GM15510 (cell line): ENCODE measurements around the gene FBXO38.

Experiments
- POLR2A ChIP-seq: IDR thresholded peaks from 3 replicates; pipeline ENCODE4 v1.6.1; 2011; ENCODE audit warnings: borderline replicate concordance; ENCODE audit not compliant: insufficient read length; ENCODE audit errors: extremely low read depth

Gene FBXO38

GRCh38 chr5:148372893-148373292, 10.9 kb upstream of the FBXO38 start:
- TF ChIP-seq POLR2A = no peak

DNA sequence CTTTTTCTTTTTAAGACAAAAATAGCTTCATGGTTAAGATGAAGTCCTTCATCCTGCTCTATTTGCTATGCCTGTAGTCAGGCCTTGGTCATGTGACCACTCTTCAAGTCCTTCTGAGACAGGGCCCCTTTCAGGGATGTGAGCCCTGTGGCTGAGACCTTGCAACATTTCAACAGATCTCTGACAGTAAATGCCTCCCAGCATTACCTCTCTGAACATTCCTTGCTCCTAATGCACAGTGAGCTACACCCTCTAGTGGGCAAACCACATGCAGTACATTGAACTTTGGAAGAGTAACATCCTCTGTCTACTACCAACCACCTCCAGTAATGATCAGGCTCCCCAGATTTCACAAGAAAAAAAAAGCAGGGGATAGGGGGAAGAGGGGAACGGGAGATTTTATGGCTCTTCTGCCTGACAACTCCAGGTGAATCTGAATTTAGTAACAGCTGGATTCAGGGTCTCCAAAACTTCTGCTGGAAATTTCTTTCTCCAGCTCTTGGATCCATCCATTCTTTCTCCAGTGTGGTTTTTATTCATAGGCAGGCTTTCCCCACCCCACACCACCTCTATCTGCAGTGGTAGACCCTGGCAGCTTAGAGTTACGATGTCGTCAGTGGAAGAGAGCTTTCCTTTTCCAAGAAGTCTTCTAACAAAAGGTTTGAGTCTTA, 8.9 kb upstream of the FBXO38 start:
- TF ChIP-seq POLR2A = no peak

GRCh38 chr5:148376198-148376597, 7.6 kb upstream of the FBXO38 start:
- TF ChIP-seq POLR2A = no peak

GRCh38 chr5:148378670-148379069, 5.1 kb upstream of the FBXO38 start:
- TF ChIP-seq POLR2A = no peak

DNA sequence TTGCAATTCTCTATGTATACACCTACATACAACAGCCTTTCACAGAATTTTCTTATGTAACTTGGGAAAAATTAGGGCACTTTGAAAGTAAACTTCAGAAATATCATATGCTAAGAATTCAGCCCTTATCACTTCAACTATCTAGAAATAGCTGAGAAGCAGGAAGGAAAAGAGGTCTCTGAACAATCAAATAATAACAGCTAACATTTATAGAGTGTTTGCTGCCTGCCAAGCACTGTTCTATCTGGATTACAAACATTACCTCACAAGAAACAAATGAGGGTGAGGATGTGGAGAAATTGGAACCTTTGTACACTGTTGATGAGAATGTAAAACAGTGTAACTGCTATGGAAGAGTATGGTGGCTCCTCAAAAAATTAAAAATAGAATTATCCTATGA, 4.4 kb upstream of the FBXO38 start:
- TF ChIP-seq POLR2A = no peak

- TF ChIP-seq POLR2A = no peak
These were observed 1.9 kb upstream of the FBXO38 start for GRCh38 chr5:148381906-148382305.

DNA sequence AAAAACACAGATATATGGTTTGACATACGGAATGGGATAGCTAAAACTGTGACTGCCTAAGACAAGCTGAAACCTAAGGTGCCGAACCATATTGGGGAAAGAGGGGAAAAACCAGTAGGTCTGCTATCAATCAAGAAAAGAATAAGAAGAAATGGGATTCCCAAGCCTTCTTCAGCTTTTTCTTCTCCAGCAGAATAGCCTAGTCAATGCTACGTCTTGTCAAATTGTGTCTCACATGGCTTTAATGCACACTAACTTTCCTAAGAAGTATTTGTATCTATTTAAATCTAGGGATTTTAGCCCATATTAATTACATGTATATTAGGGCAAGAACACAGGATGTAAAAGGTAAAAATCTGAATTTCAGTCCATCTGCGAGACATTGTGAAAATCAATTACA, 797 bp upstream of the FBXO38 start:
- TF ChIP-seq POLR2A = no peak

DNA sequence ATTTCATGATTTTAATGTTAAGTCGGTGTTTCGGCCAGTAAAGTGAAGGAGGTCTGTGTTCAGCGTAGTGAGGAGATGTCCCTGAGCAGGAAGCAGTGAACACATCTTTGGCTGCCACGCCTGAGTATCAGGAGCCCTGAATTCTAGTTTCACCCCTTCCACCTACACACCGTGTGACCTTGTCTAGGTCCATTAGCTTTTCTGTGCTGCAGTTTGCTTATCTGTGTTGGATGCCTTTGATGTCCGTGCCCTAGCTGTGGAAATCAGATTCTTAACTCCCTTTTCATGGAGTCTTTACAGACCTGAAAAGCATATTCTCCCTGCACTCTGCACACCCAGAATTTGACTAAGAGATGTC, 601 bp downstream of the FBXO38 start:
- TF ChIP-seq POLR2A = no peak

- no peak for TF ChIP-seq POLR2A
These were observed 1.3 kb downstream of the FBXO38 start for GRCh38 chr5:148385094-148385493.

DNA sequence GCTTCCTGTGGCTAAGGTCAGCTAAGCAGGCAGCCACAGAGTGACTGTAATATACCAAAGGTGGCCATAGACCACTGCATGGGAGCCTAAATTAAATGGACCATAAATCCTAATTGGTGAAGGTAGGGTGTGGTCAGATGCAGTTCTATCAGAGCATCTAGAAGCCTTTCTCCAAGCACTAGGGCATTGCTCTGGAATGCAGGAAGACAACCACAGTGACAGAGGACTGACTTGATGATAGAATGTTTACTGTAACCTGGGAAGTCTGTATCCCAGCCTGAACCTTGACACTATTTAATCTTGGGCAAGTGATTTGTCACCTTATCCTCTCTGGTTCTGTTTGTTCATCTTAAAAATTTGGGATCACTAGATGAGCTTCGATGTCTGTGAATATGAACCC, 2.3 kb downstream of the FBXO38 start:
- TF ChIP-seq POLR2A = no peak

GRCh38 chr5:148387325-148387724, 3.6 kb downstream of the FBXO38 start:
- no peak for TF ChIP-seq POLR2A

DNA sequence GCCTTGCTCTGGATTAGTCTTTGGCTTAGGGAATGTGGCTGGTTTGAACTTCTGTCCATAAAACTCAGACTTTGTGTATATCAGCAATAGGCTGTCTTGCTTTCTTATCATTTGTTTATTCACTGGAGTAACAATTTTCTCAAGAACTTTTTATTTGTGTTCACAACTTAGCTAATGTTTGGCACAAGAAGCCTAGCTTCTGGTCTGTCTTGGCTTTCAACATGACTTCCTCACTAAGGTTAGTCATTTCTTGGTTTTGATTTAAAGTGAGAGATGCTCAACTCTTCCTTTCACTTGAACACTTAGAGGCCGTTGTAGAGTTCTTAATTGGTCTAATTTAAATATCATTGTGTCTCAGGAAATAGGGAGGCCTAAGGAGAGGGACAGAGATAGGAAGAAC, 4.9 kb downstream of the FBXO38 start:
- TF ChIP-seq POLR2A = no peak

DNA sequence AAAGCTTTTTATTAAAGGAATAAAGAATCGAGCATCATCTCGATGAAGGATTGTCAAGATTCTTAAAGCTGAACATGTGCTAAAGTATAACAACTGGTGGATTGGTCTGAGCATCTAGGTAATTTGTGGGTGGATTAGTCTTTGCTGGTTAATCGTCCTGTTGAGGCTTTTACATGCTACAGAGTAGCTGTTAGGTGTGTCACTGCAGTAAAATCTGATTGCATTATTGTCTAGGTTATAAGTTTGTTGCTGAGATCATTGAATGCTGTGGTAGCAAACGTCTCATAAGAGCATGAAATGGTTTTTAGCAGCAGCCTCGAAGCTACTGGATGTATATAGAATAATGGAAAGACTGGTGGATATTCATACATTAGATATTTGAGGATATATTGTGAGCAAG, 7.2 kb downstream of the FBXO38 start:
- no peak for TF ChIP-seq POLR2A

- TF ChIP-seq POLR2A = no peak
These were observed 7.7 kb downstream of the FBXO38 start for GRCh38 chr5:148391422-148391821.

- no peak for TF ChIP-seq POLR2A
These were observed 9.6 kb downstream of the FBXO38 start for GRCh38 chr5:148393390-148393741.

DNA sequence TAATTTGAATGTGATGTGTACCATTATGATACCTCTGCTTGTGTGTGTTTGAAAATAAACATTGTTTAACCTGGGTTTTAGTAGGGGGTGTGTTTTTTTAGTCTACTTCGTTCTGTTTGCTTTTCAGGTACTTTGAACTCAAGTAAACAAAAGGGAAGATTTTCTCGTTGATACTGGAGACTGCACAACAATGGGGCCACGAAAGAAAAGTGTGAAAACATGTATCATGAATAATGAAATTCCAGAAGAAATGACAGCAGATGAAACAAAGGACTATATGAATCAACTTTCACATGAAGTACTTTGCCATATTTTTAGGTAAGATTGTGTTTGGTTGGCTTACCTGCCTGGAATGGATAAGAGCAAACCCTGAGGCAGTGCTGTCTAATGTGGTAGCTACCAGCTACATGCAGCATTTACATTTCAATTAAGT, 10.8 kb downstream of the FBXO38 start:
- TF ChIP-seq POLR2A = no peak

DNA sequence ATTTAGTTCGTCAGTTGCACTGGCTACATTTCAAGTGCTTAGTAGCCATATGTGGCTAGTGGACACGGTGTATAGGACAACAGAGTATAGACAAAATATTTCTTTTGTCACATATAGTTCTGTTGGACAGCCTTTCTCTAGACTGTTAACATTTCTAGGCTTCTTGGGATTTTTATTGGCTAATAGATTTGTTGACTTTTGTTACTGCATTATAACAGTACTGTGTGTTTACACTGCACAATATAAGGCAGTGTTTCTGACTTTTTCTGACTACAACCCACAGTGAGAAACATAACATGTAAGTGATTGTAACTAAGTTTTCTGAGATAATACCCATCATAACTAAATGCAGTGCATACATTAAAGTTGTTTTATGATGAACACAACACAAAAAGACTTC, 11.3 kb downstream of the FBXO38 start:
- TF ChIP-seq POLR2A = no peak
